ENCODE data around the gene COPS8.

The COPS8 gene

GRCh38 chr2:237134321-237135230 lies 48.9 kb downstream of the COPS8 start:
- no peak for DNase-seq

GRCh38 chr2:237136824-237137223 lies 51.1 kb downstream of the COPS8 start:
- DNase-seq = no peak

- no peak for DNase-seq
Observed at GRCh38 chr2:237137626-237138323, 52.1 kb downstream of the COPS8 start.

- DNase-seq = no peak
Observed at GRCh38 chr2:237139123-237139675, 53.5 kb downstream of the COPS8 start.

GRCh38 chr2:237140689-237141285 lies 55.1 kb downstream of the COPS8 start:
- no peak for DNase-seq

GRCh38 chr2:237141571-237142051 lies 55.9 kb downstream of the COPS8 start:
- no peak for DNase-seq

GRCh38 chr2:237143118-237143517 lies 57.4 kb downstream of the COPS8 start:
- no peak for DNase-seq

GRCh38 chr2:237143676-237144440 lies 58.2 kb downstream of the COPS8 start:
- DNase-seq = no peak

- DNase-seq = no peak
Observed at GRCh38 chr2:237144516-237144915, 58.8 kb downstream of the COPS8 start.

- DNase-seq = no peak
Observed at GRCh38 chr2:237147317-237147716, 61.6 kb downstream of the COPS8 start.

GRCh38 chr2:237148624-237149023 lies 62.9 kb downstream of the COPS8 start:
- no peak for DNase-seq

- no peak for DNase-seq
Observed at GRCh38 chr2:237149425-237149824, 63.7 kb downstream of the COPS8 start.
